GM12875 (cell line): Measurements from ENCODE around the gene CKAP4.
A peak's percentile ranks its signal among the peaks of the same experiment; 100 is the strongest.

Experiments used
- H3K4me3 ChIP-seq: one replicate; pipeline ENCODE4 v1.5.1; 2011; ENCODE audit warnings: low read depth, low read length, control low read depth
- TF ChIP-seq, protein P1 (sequence below): IDR thresholded peaks from 2 replicates; pipeline ENCODE4 v1.5.1; 2011; ENCODE audit warnings: low read depth, mild to moderate bottlenecking, control low read depth, inconsistent platforms, low read length, moderate library complexity, borderline replicate concordance; ENCODE audit not compliant: insufficient read depth

CKAP4 gene

DNA sequence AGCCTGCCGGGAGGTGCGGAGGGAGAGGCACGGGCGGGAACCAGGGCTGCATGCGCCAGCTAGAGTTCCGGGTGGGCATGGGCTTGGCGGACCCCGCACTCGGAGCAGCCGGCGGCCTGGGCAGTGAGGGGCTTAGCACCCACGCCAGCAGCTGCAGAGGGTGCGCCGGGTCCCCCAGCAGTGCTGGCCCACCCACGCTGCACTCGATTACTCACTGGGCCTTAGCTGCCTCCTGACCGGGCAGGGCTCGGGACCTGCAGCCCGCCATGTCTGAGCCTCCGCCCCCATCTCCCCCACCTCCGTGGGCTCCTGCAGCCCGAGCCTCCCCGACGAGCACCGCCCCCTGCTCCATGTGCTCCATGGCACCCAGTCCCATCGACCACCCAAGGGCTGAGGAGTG is 14.8 kb downstream of the CKAP4 start:
- H3K4me3 ChIP-seq = no peak overlapping the region
- TF ChIP-seq, protein P1, sequence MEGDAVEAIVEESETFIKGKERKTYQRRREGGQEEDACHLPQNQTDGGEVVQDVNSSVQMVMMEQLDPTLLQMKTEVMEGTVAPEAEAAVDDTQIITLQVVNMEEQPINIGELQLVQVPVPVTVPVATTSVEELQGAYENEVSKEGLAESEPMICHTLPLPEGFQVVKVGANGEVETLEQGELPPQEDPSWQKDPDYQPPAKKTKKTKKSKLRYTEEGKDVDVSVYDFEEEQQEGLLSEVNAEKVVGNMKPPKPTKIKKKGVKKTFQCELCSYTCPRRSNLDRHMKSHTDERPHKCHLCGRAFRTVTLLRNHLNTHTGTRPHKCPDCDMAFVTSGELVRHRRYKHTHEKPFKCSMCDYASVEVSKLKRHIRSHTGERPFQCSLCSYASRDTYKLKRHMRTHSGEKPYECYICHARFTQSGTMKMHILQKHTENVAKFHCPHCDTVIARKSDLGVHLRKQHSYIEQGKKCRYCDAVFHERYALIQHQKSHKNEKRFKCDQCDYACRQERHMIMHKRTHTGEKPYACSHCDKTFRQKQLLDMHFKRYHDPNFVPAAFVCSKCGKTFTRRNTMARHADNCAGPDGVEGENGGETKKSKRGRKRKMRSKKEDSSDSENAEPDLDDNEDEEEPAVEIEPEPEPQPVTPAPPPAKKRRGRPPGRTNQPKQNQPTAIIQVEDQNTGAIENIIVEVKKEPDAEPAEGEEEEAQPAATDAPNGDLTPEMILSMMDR = no peak

DNA sequence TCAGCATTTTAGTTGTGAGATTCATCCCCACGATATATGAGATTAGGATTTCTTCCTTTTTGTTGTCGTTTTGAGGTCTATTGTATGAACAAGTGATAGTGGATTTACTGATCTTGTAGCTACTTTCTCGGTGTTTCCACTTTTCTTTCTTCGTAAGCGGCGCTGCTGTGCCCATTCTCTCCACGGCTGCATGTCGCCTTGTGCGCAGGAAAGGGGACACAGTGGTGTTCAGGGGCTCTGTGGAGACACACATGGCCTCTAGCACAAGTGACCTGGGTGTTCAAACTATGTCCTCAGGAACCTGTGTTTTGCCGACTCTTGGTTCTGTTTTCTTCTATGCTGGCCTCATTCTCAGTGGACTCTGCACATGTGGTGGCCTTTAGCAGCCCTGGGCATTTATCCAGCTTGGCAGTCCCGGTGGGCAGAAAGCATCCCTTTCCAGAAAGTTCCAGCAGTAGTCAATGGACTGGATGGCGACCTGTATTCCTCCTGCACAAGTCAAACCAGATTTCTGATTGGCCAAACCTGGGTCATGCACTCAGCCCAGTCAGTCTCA is 18.7 kb downstream of the CKAP4 start:
- TF ChIP-seq, protein P1 = no peak
- H3K4me3 ChIP-seq = no peak overlapping the region

DNA sequence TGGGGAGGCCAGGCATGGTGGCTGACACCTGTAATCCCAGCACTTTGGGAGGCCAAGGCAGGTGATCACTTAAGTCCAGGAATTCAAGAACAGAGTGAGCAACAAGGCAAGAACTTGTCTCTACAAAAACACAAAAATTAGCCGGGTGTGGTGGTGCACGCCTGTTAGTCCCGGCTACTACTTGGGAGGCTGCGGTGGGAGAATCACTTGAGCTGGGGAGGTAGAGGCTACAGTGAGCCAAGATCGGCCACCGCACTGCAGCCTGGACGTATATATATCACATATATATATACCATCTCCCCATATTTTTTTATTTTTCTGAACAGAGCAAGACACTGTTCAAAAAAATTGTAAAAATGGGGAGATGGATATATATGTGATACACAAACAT is 19.5 kb downstream of the CKAP4 start:
- TF ChIP-seq, protein P1 = no peak
- H3K4me3 ChIP-seq = no peak overlapping the region

DNA sequence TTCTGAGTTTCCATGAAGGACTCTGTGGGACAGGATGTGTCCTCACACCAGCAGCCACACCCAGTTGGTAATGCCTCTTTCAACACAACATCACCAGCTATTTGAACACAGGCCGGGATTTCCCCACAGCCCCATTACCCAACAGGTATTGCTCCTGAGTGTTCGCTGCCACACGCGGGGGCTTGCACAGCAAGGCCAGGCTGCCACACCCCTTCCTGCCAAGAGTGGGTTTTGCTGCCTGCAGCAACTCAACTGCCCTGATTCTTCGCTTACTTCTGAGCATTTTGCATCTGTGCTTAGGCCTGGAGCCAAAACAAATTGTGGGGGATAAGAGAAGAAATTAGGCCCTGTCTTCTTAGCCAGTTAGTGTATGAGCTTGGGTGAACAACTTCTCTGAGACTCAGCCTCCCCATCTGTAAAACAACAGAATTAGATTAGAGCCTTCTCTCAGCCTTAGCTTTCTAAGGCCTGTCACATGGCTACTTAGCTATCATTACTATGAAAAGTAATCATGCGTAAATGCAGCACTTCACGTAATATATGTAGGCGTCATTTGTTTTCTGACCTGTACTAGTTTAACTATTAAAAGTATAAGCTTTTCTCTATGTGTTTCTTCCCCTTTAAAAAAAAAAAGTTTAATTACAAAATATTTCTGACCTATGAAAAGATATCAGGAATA is 20.0 kb downstream of the CKAP4 start:
- TF ChIP-seq, protein P1 = no peak
- H3K4me3 ChIP-seq = no peak overlapping the region

DNA sequence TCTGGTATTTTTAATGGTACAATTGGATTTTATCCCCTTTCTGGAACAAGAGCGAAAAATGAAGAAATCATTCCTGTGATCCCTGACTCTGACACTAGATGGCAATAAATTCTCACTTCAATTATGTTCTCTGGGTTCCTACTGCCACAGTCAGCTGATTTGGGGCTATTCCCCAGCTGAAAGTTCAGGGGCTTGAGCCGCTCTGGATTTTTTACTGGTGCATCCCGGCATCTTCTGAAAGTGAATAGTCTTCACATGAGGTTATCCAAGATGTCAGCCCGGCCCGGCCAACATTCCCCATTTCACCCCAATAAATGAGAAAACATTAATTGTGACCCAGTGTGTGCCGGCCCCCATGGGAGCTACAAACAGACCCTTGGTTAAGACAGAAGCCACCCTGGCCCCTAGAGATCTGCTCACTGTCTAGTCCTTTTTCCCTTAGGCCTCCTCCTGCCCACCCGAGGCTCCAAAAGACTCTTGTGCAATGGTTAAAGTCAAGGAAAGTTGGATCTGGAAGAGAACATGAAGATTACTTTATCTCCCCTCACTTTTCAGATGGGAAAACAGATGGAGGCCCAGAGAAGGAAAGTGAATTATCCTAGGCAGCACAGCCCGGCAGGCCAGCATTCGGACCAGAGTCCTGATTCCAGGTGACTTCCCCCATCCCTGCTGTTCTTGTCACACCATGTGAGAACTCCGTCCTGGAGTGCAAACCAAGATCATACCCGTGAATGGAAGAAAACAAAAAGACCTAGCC is 20.8 kb downstream of the CKAP4 start:
- no peak overlapping the region for H3K4me3 ChIP-seq
- TF ChIP-seq, protein P1 = peak; percentile 38; the same call in 1 of the 2 replicates

DNA sequence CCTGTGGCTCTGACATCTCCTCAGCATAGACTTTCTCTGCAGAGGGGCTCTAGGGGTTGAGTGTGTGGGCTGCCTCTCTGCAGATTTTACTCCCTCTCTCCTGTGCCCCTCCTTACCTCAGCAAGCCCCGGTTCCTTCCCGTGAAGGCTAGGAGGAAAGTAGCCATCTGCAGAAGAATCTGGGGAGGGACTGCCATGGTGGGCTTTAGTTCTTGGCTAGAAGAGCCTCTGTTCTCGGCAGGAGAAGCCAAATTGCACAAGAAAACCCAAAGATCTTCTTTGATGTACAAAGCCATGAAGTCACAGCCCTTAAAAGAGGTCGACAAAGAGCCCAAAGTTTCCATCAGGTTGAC is 23.5 kb downstream of the CKAP4 start:
- no peak overlapping the region for H3K4me3 ChIP-seq
- TF ChIP-seq, protein P1 = no peak
